Endodermal cell (in vitro differentiated cells): Measurements from ENCODE around the gene VWA1. TPM values are rescaled to one million over a fixed set of nuclear protein-coding genes. Genes with fewer than 3 reads are reported as not detected.
"Not testable (repeated sequence)": the region's sequence is repeated elsewhere in the genome, so short reads cannot be mapped to it uniquely, and the experiment has no call there.

Source experiments
- DNase-seq: peaks from one replicate; pipeline ENCODE4 v3.0.0-alpha.2; 2017
- H3K27ac ChIP-seq: 2 replicates; pipeline ENCODE4 v1.5.1; 2013; ENCODE audit warnings: mild to moderate bottlenecking, low read depth, low read length, moderate library complexity
- H3K27me3 ChIP-seq: 2 replicates; pipeline ENCODE4 v1.6.1; 2013; ENCODE audit warnings: mild to moderate bottlenecking, low read length, moderate library complexity; ENCODE audit not compliant: insufficient read depth, control insufficient read depth, poor library complexity, severe bottlenecking
- H3K36me3 ChIP-seq: 2 replicates; pipeline ENCODE4 v1.7.0; 2013; ENCODE audit warnings: mild to moderate bottlenecking, low read length, moderate library complexity; ENCODE audit not compliant: control insufficient read depth, insufficient read depth
- H3K4me1 ChIP-seq: one replicate; pipeline ENCODE4 v1.7.0; 2013; ENCODE audit warnings: low read length; ENCODE audit not compliant: control insufficient read depth, insufficient read depth
- H3K4me3 ChIP-seq: 2 replicates; pipeline ENCODE4 v1.5.1; 2013; ENCODE audit warnings: mild to moderate bottlenecking, low read length, moderate library complexity
- H3K9ac ChIP-seq: 2 replicates; pipeline ENCODE4 v1.6.1; 2013; ENCODE audit warnings: mild to moderate bottlenecking, low read length, moderate library complexity; ENCODE audit not compliant: poor library complexity, severe bottlenecking; ENCODE audit errors: extremely low read depth
- H3K9me3 ChIP-seq: 2 replicates; pipeline ENCODE4 v1.6.1; 2013; ENCODE audit warnings: mild to moderate bottlenecking, low read length, moderate library complexity; ENCODE audit not compliant: control insufficient read depth
- H3K27ac Mint-ChIP-seq: 2 replicates; pipeline ENCODE4 v1.8.0; 2020; ENCODE audit warnings: mixed read lengths
- H3K27me3 Mint-ChIP-seq: 2 replicates; pipeline ENCODE4 v1.8.0; 2021; ENCODE audit warnings: mild to moderate bottlenecking, mixed read lengths; ENCODE audit not compliant: insufficient read depth
- H3K36me3 Mint-ChIP-seq: 2 replicates; pipeline ENCODE4 v1.8.0; 2020; ENCODE audit warnings: low read depth, mixed read lengths
- H3K4me1 Mint-ChIP-seq: 2 replicates; pipeline ENCODE4 v1.8.0; 2020; ENCODE audit warnings: mixed read lengths
- H3K4me3 Mint-ChIP-seq: 2 replicates; pipeline ENCODE4 v1.8.0; 2020; ENCODE audit warnings: mild to moderate bottlenecking, moderate library complexity, mixed read lengths
- H3K9me3 Mint-ChIP-seq: 2 replicates; pipeline ENCODE4 v1.8.0; 2020; ENCODE audit warnings: mild to moderate bottlenecking, mixed read lengths
- CTCF ChIP-seq: fragments of 200-600 bp; sonication (generic); conservative IDR thresholded peaks from 2 replicates; pipeline ENCODE4 v1.5.0; 2021; ENCODE audit warnings: antibody characterized with exemption, mild to moderate bottlenecking
- WGBS, 2 experiments: methylation state at CpG; one replicate each; pipeline versions ENCODE4 v1.1.5 to v1.1.7; 2013; ENCODE audit warnings: missing lambda C conversion rate in 2 of 2, mixed read lengths in 1 of 2; ENCODE audit not compliant: insufficient coverage in 1 of 2, insufficient read length in 1 of 2; 5-methylcytosine and 5-hydroxymethylcytosine counted together
- total RNA-seq, 2 donors: library from RNA; stranded (reverse); fragmentation: NEBNext Ultra II Directional in 1 of 2; extraction: Animal tissue kit (Norgen Biotek cat#: 25700) in 1 of 2; gene quantifications; 2 replicates in 1 of 2; 3 replicates in 1 of 2; pipeline ENCODE4 v1.2.1, GENCODE V29; 2021

VWA1 gene
- total RNA-seq, 2 donors from 2014 or later = 12.7 to 17.4 TPM

GRCh38 chr1:1482856-1483255, 47.4 kb downstream of the VWA1 start:
- Histone ChIP-seq H3K4me1 (no peaks in the 10 kb centered on the region), H3K9me3 (no peaks in the 10 kb centered on the region), H3K27me3 (no peaks in the 10 kb centered on the region), H3K4me3 (no peak overlapping the region), H3K36me3 (peaks cover 32% of the 10 kb centered on the region), H3K27ac (no peak overlapping the region), H3K9ac (no peak overlapping the region)
- Mint-ChIP-seq H3K9me3 (no peaks in the 10 kb centered on the region), H3K27me3 (no peaks in the 10 kb centered on the region), H3K4me1 (no peaks in the 10 kb centered on the region), H3K4me3 (no peak overlapping the region), H3K36me3 (peaks cover 31% of the 10 kb centered on the region), H3K27ac (no peak overlapping the region)
- DNase-seq = no peak
- no peak for TF ChIP-seq CTCF
- WGBS, 2 experiments = 97 to 98% methylated on average over 14 of the region's 14 CpGs

GRCh38 chr1:1483714-1484113, 48.2 kb downstream of the VWA1 start:
- Mint-ChIP-seq H3K4me3 (no peak overlapping the region), H3K9me3 (no peaks in the 10 kb centered on the region), H3K27me3 (no peaks in the 10 kb centered on the region), H3K4me1 (no peaks in the 10 kb centered on the region), H3K36me3 (peaks cover 36% of the 10 kb centered on the region), H3K27ac (no peak overlapping the region)
- Histone ChIP-seq H3K4me3 (no peak overlapping the region), H3K4me1 (no peaks in the 10 kb centered on the region), H3K27ac (no peak overlapping the region), H3K9me3 (no peaks in the 10 kb centered on the region), H3K9ac (no peak overlapping the region), H3K36me3 (peaks cover 36% of the 10 kb centered on the region), H3K27me3 (no peaks in the 10 kb centered on the region)
- WGBS, 2 experiments = 97 to 98% methylated on average over 9 to 16 of the region's 16 CpGs
- no peak for TF ChIP-seq CTCF
- DNase-seq = no peak

GRCh38 chr1:1484976-1485750, 49.7 kb downstream of the VWA1 start:
- not testable (repeated sequence) for H3K27me3 Mint-ChIP-seq, H3K9me3 Mint-ChIP-seq, H3K9ac ChIP-seq, H3K27ac Mint-ChIP-seq, H3K4me3 Mint-ChIP-seq, H3K4me1 ChIP-seq, H3K4me3 ChIP-seq, H3K27ac ChIP-seq, H3K4me1 Mint-ChIP-seq, H3K9me3 ChIP-seq, DNase-seq, H3K27me3 ChIP-seq
- peaks cover 38% of the 10 kb centered on the region for H3K36me3 Mint-ChIP-seq
- H3K36me3 ChIP-seq = peaks cover 41% of the 10 kb centered on the region
- WGBS, 2 experiments = 96 to 98% methylated on average over 22 to 37 of the region's 46 CpGs

- peaks cover 47% of the 10 kb centered on the region for H3K36me3 ChIP-seq
- H3K9me3 ChIP-seq, H3K27me3 ChIP-seq, H3K27me3 Mint-ChIP-seq, H3K27ac ChIP-seq, H3K9ac ChIP-seq, H3K4me3 Mint-ChIP-seq, H3K9me3 Mint-ChIP-seq, DNase-seq, H3K4me3 ChIP-seq, H3K4me1 Mint-ChIP-seq, H3K27ac Mint-ChIP-seq, H3K4me1 ChIP-seq: not testable (repeated sequence)
- H3K36me3 Mint-ChIP-seq = peaks cover 42% of the 10 kb centered on the region
- WGBS, 2 experiments = 96 to 98% methylated on average over 18 to 26 of the region's 31 CpGs
Observed at GRCh38 chr1:1485755-1486317, 50.3 kb downstream of the VWA1 start.
